Osteoblast (primary cell): Measurements from ENCODE around the gene MAML2. TPM values are rescaled to one million over a fixed set of nuclear protein-coding genes. Genes with fewer than 3 reads are reported as not detected.

Experiments used
- DNase-seq: peaks from one replicate; pipeline ENCODE4 v3.0.0; 2011; ENCODE audit warnings: low spot score, mixed read lengths; ENCODE audit not compliant: insufficient read length; ENCODE audit errors: missing footprints
- H2AFZ ChIP-seq: 2 replicates; pipeline ENCODE4 v1.6.0; 2011; ENCODE audit warnings: mild to moderate bottlenecking, low read length
- H3K27ac ChIP-seq: 2 replicates; pipeline ENCODE4 v1.5.1; 2011; ENCODE audit warnings: mild to moderate bottlenecking, low read depth, low read length, moderate library complexity
- H3K27me3 ChIP-seq: 2 replicates; pipeline ENCODE4 v1.6.0; 2012; ENCODE audit warnings: mild to moderate bottlenecking, control low read depth, inconsistent platforms, low read length, moderate library complexity; ENCODE audit not compliant: insufficient read depth
- H3K36me3 ChIP-seq: 2 replicates; pipeline ENCODE4 v1.5.1; 2011; ENCODE audit warnings: mild to moderate bottlenecking, low read length, control low read depth, moderate library complexity; ENCODE audit not compliant: insufficient read depth
- H3K4me1 ChIP-seq: 2 replicates; pipeline ENCODE4 v1.5.1; 2011; ENCODE audit warnings: mild to moderate bottlenecking, low read length, control low read depth, moderate library complexity; ENCODE audit not compliant: insufficient read depth
- H3K4me2 ChIP-seq: 2 replicates; pipeline ENCODE4 v1.6.0; 2011; ENCODE audit warnings: mild to moderate bottlenecking, low read length; ENCODE audit not compliant: insufficient read depth
- H3K4me3 ChIP-seq: fragments of 200-600 bp; sonication (generic); 3 replicates; pipeline ENCODE4 v1.5.1; 2012; ENCODE audit warnings: mild to moderate bottlenecking, low read length, inconsistent platforms; ENCODE audit not compliant: insufficient read depth
- H3K79me2 ChIP-seq: 2 replicates; pipeline ENCODE4 v1.6.0; 2012; ENCODE audit warnings: mild to moderate bottlenecking, low read length, control low read depth, inconsistent platforms; ENCODE audit not compliant: insufficient read depth
- H3K9me3 ChIP-seq: 2 replicates; pipeline ENCODE4 v1.5.1; 2011; ENCODE audit warnings: low read depth, low read length, control low read depth
- H4K20me1 ChIP-seq: 2 replicates; pipeline ENCODE4 v1.6.0; 2012; ENCODE audit warnings: mild to moderate bottlenecking, low read length, control low read depth; ENCODE audit not compliant: insufficient read depth
- CTCF ChIP-seq: IDR thresholded peaks from 2 replicates; pipeline ENCODE4 v1.5.1; 2011; ENCODE audit warnings: mild to moderate bottlenecking, low read depth, low read length, moderate library complexity; ENCODE audit errors: extremely low read depth
- total RNA-seq: library from RNA; depleted of rRNA; stranded (reverse); fragments of >200 nt; gene quantifications from 2 replicates; pipeline ENCODE4 v1.2.3, GENCODE V29; 2012

The MAML2 gene
- total RNA-seq, 1 donor: 17.4 TPM

- H3K4me1 ChIP-seq: peaks cover 44% of the 10 kb centered on the region
- no peak overlapping the region for H3K4me3 ChIP-seq
- no peak for DNase-seq
- no peaks in the 10 kb centered on the region for H4K20me1 ChIP-seq
- peaks cover 1% of the 10 kb centered on the region for H3K36me3 ChIP-seq
- H3K4me2 ChIP-seq: peak overlapping the region; percentile 68
- no peaks in the 10 kb centered on the region for H3K9me3 ChIP-seq
- TF ChIP-seq CTCF: no peak
- peak overlapping the region; percentile 92 for H3K27ac ChIP-seq
- peaks cover 73% of the 10 kb centered on the region for H3K79me2 ChIP-seq
- no peaks in the 10 kb centered on the region for H3K27me3 ChIP-seq
- H2AFZ ChIP-seq: no peak overlapping the region
These were observed 245.1 kb downstream of the MAML2 start for GRCh38 chr11:96097844-96098421.

- H3K4me3 ChIP-seq: no peak overlapping the region
- H3K4me1 ChIP-seq: peaks cover 41% of the 10 kb centered on the region
- DNase-seq: no peak
- H4K20me1 ChIP-seq: no peaks in the 10 kb centered on the region
- H2AFZ ChIP-seq: no peak overlapping the region
- no peak overlapping the region for H3K4me2 ChIP-seq
- peaks cover 80% of the 10 kb centered on the region for H3K79me2 ChIP-seq
- no peaks in the 10 kb centered on the region for H3K9me3 ChIP-seq
- no peaks in the 10 kb centered on the region for H3K27me3 ChIP-seq
- peaks cover 7% of the 10 kb centered on the region for H3K36me3 ChIP-seq
- TF ChIP-seq CTCF: no peak
- H3K27ac ChIP-seq: no peak overlapping the region
These were observed 246.6 kb downstream of the MAML2 start for GRCh38 chr11:96096360-96096759.

- Histone ChIP-seq H3K4me2 (no peak overlapping the region), H4K20me1 (no peaks in the 10 kb centered on the region), H3K27me3 (no peaks in the 10 kb centered on the region), H3K9me3 (no peaks in the 10 kb centered on the region), H3K4me1 (peaks cover 42% of the 10 kb centered on the region), H3K27ac (no peak overlapping the region), H3K4me3 (no peak overlapping the region), H2AFZ (no peak overlapping the region), H3K36me3 (peaks cover 7% of the 10 kb centered on the region), H3K79me2 (peaks cover 79% of the 10 kb centered on the region)
- DNase-seq: no peak
- no peak for TF ChIP-seq CTCF
These were observed 247.1 kb downstream of the MAML2 start for GRCh38 chr11:96095884-96096303.

GRCh38 chr11:96094156-96094555 lies 248.8 kb downstream of the MAML2 start:
- Histone ChIP-seq H3K27me3 (no peaks in the 10 kb centered on the region), H3K27ac (no peak overlapping the region), H3K79me2 (peaks cover 78% of the 10 kb centered on the region), H3K4me2 (no peak overlapping the region), H2AFZ (no peak overlapping the region), H3K4me3 (no peak overlapping the region), H3K36me3 (peaks cover 7% of the 10 kb centered on the region), H4K20me1 (no peaks in the 10 kb centered on the region), H3K9me3 (no peaks in the 10 kb centered on the region), H3K4me1 (peaks cover 49% of the 10 kb centered on the region)
- no peak for DNase-seq
- no peak for TF ChIP-seq CTCF
